Stimulated activated CD8-positive, alpha-beta memory T cell treated with anti-CD3 and anti-CD28 coated beads, Interleukin-15, amount 100 ng/mL, for 4 hours (primary cell): Measurements from ENCODE around the gene DEPP1.
"Not testable (repeated sequence)": the region's sequence is repeated elsewhere in the genome, so short reads cannot be mapped to it uniquely, and the experiment has no call there.

Experiments
- DNase-seq, 2 donors: peaks; one replicate each; pipeline ENCODE4 v3.0.0-alpha.2; 2020; ENCODE audit warnings: low read depth in 2 of 2

Gene DEPP1

GRCh38 chr10:44978570-44979280, at the start of gene DEPP1:
DEPP1 (minus strand) TSS chr10:44978809; CDS start chr10:44978030, 779 bp downstream.
- DNase-seq = no peak

GRCh38 chr10:45023426-45023825, 44.8 kb upstream of the DEPP1 start:
- no peak for DNase-seq

- no peak for DNase-seq
Measured at GRCh38 chr10:45015590-45015989, 37.0 kb upstream of the DEPP1 start.

GRCh38 chr10:45014557-45014956, 35.9 kb upstream of the DEPP1 start:
- DNase-seq = not testable (repeated sequence)

GRCh38 chr10:45008524-45009161, 30.0 kb upstream of the DEPP1 start:
- no peak for DNase-seq

- no peak for DNase-seq
Measured at GRCh38 chr10:45006276-45007030, 27.8 kb upstream of the DEPP1 start.

- DNase-seq = no peak
Measured at GRCh38 chr10:45005284-45005683, 26.7 kb upstream of the DEPP1 start.

GRCh38 chr10:45004661-45005060, 26.1 kb upstream of the DEPP1 start:
- no peak for DNase-seq

GRCh38 chr10:45003432-45004000, 24.9 kb upstream of the DEPP1 start:
- DNase-seq = no peak

- peak in 1 of 2 donors; percentile 24 for DNase-seq
Measured at GRCh38 chr10:45001381-45002148, 23.0 kb upstream of the DEPP1 start.

GRCh38 chr10:45000752-45001380, 22.3 kb upstream of the DEPP1 start, which contains the start of gene ZNF22:
ZNF22 (plus strand) TSS chr10:45000923; CDS start chr10:45003369, 2,446 bp downstream.
- peak; percentile 51 to 68 for DNase-seq

GRCh38 chr10:45000138-45000751, 21.6 kb upstream of the DEPP1 start:
- no peak for DNase-seq

- no peak for DNase-seq
Measured at GRCh38 chr10:44998146-44998631, 19.6 kb upstream of the DEPP1 start.

- no peak for DNase-seq
Measured at GRCh38 chr10:44997105-44997748, 18.6 kb upstream of the DEPP1 start.

GRCh38 chr10:44995914-44996669, 17.5 kb upstream of the DEPP1 start:
- DNase-seq = no peak

- no peak for DNase-seq
Measured at GRCh38 chr10:44995581-44995913, 16.9 kb upstream of the DEPP1 start.

GRCh38 chr10:44994752-44995530, 16.3 kb upstream of the DEPP1 start:
- DNase-seq = no peak
